K562 (cell line): Measurements from ENCODE around the gene ASIP.

Experiments used
- ATF2 ChIP-seq: sonication (generic); formaldehyde crosslinking; IDR thresholded peaks from 2 replicates; pipeline ENCODE4 v1.8.1; 2022; ENCODE audit warnings: missing genetic modification reagents
- CTCF ChIP-seq, 3 experiments: IDR thresholded peaks in 2 of 3; conservative IDR thresholded peaks in 1 of 3; 2 replicates each; pipeline ENCODE4 v1.5.1; 2011 to 2012; ENCODE audit warnings: low read length in 3 of 3, mild to moderate bottlenecking in 3 of 3, control low read depth in 2 of 3, improper control_type of control experiment in 1 of 3, inconsistent platforms in 1 of 3, low read depth in 1 of 3, mixed read lengths in 1 of 3, moderate library complexity in 1 of 3; ENCODE audit not compliant: insufficient read depth in 2 of 3
- EP300 ChIP-seq: IDR thresholded peaks from 2 replicates; pipeline ENCODE4 v1.6.1; 2012; ENCODE audit warnings: low read length, improper control_type of control experiment
- HNRNPUL1 ChIP-seq: fragments of 200-400 bp; formaldehyde crosslinking; IDR thresholded peaks from 2 replicates; pipeline ENCODE4 v1.6.1; 2017; ENCODE audit warnings: low read length
- MYNN ChIP-seq, 2 experiments: sonication (generic); formaldehyde crosslinking in 1 of 2; IDR thresholded peaks; 2 replicates each; pipeline versions ENCODE4 v1.5.0 to v1.6.1; 2016 to 2020; ENCODE audit warnings: antibody characterized with exemption in 1 of 2, missing genetic modification reagents in 1 of 2
- POLR3A ChIP-seq: IDR thresholded peaks from 2 replicates; pipeline ENCODE4 v1.6.1; 2011; ENCODE audit warnings: borderline replicate concordance, mild to moderate bottlenecking, moderate library complexity; ENCODE audit not compliant: insufficient read length, insufficient read depth; ENCODE audit errors: extremely low read depth
- ZBTB1 ChIP-seq: sonication (generic); formaldehyde crosslinking; IDR thresholded peaks from 2 replicates; pipeline ENCODE4 v1.8.1; 2023; ENCODE audit warnings: missing genetic modification reagents, low read depth, mild to moderate bottlenecking, borderline replicate concordance
- ZNF282 ChIP-seq: sonication (generic); formaldehyde crosslinking; IDR thresholded peaks from 2 replicates; pipeline ENCODE4 v1.8.1; 2023; ENCODE audit warnings: missing genetic modification reagents
- ZNF318 ChIP-seq, 2 experiments: fragments of 450-650 bp; IDR thresholded peaks; 2 replicates each; pipeline ENCODE4 v1.6.1; 2016; ENCODE audit warnings: mild to moderate bottlenecking in 2 of 2, borderline replicate concordance in 1 of 2, low read depth in 1 of 2, moderate library complexity in 1 of 2
- ZNF639 ChIP-seq, 2 experiments: fragments of 200-800 bp in 1 of 2; sonication (Bioruptor generic) in 1 of 2; sonication (generic) in 1 of 2; formaldehyde crosslinking in 1 of 2; IDR thresholded peaks in 1 of 2; conservative IDR thresholded peaks in 1 of 2; 2 replicates each; pipeline versions ENCODE4 v1.5.0 to v1.6.1; 2016 to 2020; ENCODE audit warnings: missing compliant biosample characterization in 1 of 2, missing genetic modification characterization in 1 of 2, missing genetic modification reagents in 1 of 2
- ZNF668 ChIP-seq: fragments of 250-450 bp; sonication (Bioruptor Pico); IDR thresholded peaks from 2 replicates; pipeline ENCODE4 v1.8.0; 2022; ENCODE audit warnings: mild to moderate bottlenecking, inconsistent platforms
- ZNF766 ChIP-seq: fragments of 200-800 bp; sonication (Bioruptor generic); conservative IDR thresholded peaks from 2 replicates; pipeline ENCODE4 v1.6.1; 2016; ENCODE audit warnings: missing genetic modification characterization, missing compliant biosample characterization
- TF ChIP-seq, protein P1 (sequence below): sonication (generic); formaldehyde crosslinking; IDR thresholded peaks from 2 replicates; pipeline ENCODE4 v1.8.0; 2023; ENCODE audit warnings: mild to moderate bottlenecking, missing genetic modification reagents

DNA sequence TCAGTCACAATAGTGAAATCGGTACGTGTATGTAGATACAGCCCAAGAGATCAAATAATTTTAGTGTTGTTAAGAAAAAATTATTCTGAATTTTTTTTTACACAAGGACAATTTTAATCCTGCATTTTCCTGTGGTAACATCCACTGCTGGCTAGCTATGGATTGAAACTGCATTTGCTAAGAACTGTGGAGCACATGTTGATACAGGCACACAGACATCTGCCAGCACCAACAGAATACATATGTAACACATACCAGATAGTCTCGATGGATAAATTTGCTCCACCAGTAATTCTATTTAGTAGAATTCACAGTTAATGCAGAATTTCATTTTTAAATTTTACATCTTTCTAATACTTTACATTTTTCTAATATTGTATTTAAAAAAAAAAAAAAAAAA is 2.2 kb downstream of the ASIP start:
- TF ChIP-seq MYNN (IDR thresholded peaks at IDR 0.05) (no peak), MYNN (CRISPR knock-in tag; IDR thresholded peaks at IDR 0.05) (no peak), CTCF (IDR thresholded peaks at IDR 0.05 in 2 of 3, conservative IDR thresholded peaks at IDR 0.05 in 1 of 3; ENCODE audit: insufficient read depth in 2 of 3, low read depth in 1 of 3, low read length in 3 of 3) (no peak), ZNF318 (IDR thresholded peaks at IDR 0.05; ENCODE audit: borderline replicate concordance in 1 of 2, low read depth in 1 of 2) (no peak), ATF2 (CRISPR knock-in tag) (no peak), ZNF668 (CRISPR knock-in tag) (no peak), POLR3A (no peak), ZBTB1 (no peak), ZNF282 (CRISPR knock-in tag) (no peak), EP300 (no peak), HNRNPUL1 (no peak), ZNF766 (CRISPR knock-in tag) (no peak), ZNF639 (CRISPR knock-in tag; conservative IDR thresholded peaks at IDR 0.05 in 1 of 2, IDR thresholded peaks at IDR 0.05 in 1 of 2) (no peak)
- TF ChIP-seq, protein P1, sequence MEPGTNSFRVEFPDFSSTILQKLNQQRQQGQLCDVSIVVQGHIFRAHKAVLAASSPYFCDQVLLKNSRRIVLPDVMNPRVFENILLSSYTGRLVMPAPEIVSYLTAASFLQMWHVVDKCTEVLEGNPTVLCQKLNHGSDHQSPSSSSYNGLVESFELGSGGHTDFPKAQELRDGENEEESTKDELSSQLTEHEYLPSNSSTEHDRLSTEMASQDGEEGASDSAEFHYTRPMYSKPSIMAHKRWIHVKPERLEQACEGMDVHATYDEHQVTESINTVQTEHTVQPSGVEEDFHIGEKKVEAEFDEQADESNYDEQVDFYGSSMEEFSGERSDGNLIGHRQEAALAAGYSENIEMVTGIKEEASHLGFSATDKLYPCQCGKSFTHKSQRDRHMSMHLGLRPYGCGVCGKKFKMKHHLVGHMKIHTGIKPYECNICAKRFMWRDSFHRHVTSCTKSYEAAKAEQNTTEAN (CRISPR knock-in tag), result no peak
